Measurements from ENCODE around the gene THAP7.

Gene THAP7

GRCh38 chr22:20962491-20962945, 39.4 kb downstream of the THAP7 start:
- CTCF ChIA-PET: interaction anchor here (1.7 kb wide), 1 partner anchor 10 kb away, joined by 6 read pairs; no protein-coding TSS in a partner anchor
- H3K27ac ChIP-seq: peak overlapping the region; percentile 75
- no peak for DNase-seq (ENCODE audit: low spot score)
- POLR2A ChIA-PET (ENCODE audit: low non-redundant PET): no interaction called here
- TF ChIP-seq, protein P1, sequence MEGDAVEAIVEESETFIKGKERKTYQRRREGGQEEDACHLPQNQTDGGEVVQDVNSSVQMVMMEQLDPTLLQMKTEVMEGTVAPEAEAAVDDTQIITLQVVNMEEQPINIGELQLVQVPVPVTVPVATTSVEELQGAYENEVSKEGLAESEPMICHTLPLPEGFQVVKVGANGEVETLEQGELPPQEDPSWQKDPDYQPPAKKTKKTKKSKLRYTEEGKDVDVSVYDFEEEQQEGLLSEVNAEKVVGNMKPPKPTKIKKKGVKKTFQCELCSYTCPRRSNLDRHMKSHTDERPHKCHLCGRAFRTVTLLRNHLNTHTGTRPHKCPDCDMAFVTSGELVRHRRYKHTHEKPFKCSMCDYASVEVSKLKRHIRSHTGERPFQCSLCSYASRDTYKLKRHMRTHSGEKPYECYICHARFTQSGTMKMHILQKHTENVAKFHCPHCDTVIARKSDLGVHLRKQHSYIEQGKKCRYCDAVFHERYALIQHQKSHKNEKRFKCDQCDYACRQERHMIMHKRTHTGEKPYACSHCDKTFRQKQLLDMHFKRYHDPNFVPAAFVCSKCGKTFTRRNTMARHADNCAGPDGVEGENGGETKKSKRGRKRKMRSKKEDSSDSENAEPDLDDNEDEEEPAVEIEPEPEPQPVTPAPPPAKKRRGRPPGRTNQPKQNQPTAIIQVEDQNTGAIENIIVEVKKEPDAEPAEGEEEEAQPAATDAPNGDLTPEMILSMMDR (conservative IDR thresholded peaks at IDR 0.05; ENCODE audit: low read depth): no peak

DNA sequence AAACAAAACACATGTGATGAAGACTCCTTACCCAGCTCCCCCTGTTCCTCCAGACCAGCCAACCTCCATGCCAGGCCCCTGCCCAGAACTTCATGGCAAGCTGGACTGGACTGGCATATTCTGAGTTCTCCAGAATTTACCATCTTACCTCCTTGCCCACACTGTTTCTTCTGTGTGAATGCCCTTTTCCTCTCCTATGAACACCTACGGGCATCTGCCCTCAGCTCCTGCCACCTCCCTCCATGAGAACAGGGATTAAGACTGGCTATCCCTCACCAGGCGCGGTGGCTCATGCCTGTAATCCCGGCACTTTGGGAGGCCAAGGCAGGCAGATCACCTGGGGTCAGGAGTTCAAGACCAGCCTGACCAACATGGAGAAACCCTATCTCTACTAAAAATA, 41.3 kb downstream of the THAP7 start:
- peak overlapping the region; percentile 75 for H3K27ac ChIP-seq
- TF ChIP-seq, protein P1 (conservative IDR thresholded peaks at IDR 0.05; ENCODE audit: low read depth): no peak
- no peak for DNase-seq (ENCODE audit: low spot score)
- CTCF ChIA-PET: no interaction called here
- POLR2A ChIA-PET (ENCODE audit: low non-redundant PET): no interaction called here

- ChIA-PET CTCF (interaction anchor here (0.7 kb wide), 1 partner anchor 75 kb away, joined by 3 read pairs; no protein-coding TSS in a partner anchor), POLR2A (ENCODE audit: low non-redundant PET) (no interaction called here)
- peak overlapping the region; percentile 75 for H3K27ac ChIP-seq
- no peak for DNase-seq (ENCODE audit: low spot score)
- TF ChIP-seq, protein P1 (conservative IDR thresholded peaks at IDR 0.05; ENCODE audit: low read depth): no peak
These were observed 42.1 kb downstream of the THAP7 start for GRCh38 chr22:20959578-20960461.

DNA sequence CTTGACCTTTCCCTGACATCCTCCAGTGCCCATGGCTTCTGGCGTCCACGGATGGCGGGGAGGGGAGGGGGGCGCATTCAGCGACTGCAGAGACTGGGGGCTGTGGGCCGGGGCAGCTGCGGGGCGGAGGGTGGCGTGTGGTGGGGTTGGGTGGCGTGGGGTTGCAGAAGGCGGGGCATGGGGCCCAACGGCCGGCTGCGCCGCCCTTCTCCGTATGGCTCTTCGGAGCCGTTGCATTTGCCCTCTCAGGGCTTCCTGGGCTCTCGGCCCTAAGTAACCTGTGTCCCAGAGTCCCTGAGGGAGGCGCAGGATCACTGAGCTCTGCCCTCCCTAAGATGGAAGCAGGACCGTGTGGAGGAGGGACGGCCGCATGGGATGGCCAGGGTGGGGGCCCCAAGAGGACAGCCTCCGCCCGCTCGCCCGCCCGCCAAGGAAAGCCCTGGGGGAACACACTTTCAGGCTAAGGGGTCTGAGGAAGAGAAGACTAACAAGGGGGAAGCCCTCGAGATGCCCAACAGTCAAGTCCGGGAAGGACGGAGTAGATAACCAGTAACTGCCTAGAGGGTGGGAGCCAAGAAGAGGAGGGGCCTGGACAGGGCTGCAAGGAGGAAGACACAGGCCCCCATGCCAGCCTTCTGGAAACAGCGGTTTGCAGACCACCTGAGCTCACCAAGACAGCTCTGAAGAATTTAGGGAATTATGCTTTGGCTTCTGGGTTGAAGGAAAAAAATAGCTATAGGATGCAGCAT, 44.1 kb downstream of the THAP7 start:
- ChIA-PET POLR2A (ENCODE audit: low non-redundant PET) (no interaction called here), CTCF (interaction anchor here (1.0 kb wide), 1 partner anchor 41 kb away, joined by 4 read pairs; no protein-coding TSS in a partner anchor)
- no peak for DNase-seq (ENCODE audit: low spot score)
- peak overlapping the region; percentile 84 for H3K27ac ChIP-seq
- TF ChIP-seq, protein P1 (conservative IDR thresholded peaks at IDR 0.05; ENCODE audit: low read depth): no peak

GRCh38 chr22:20957102-20957682, 44.7 kb downstream of the THAP7 start:
- H3K27ac ChIP-seq: peak overlapping the region; percentile 84
- TF ChIP-seq, protein P1 (conservative IDR thresholded peaks at IDR 0.05; ENCODE audit: low read depth): no peak
- POLR2A ChIA-PET (ENCODE audit: low non-redundant PET): no interaction called here
- no peak for DNase-seq (ENCODE audit: low spot score)
- CTCF ChIA-PET: interaction anchor here (0.6 to 1.2 kb wide), 3 partner anchors 13 to 40 kb away, joined by 3 to 4 read pairs (median 3); no protein-coding TSS in a partner anchor

Measured in RWPE1 (cell line).